Stimulated activated memory B cell treated with anti-CD40 and anti-IgM and Interleukin-4, amounts not matched to agents 10 μg/mL and 1 μg/mL and 100 μg/mL, for 72 hours (primary cell): Measurements from ENCODE around the gene CACNA2D3.
"Not testable (repeated sequence)": the region's sequence is repeated elsewhere in the genome, so short reads cannot be mapped to it uniquely, and the experiment has no call there.

Source experiments
- ATAC-seq: fragments of 150-1000 bp; cut with Tn5 transposase; 2 replicates; pipeline ENCODE4 v1.10.0; 2021
- H3K27ac Mint-ChIP-seq: one replicate; pipeline ENCODE4 v1.8.0; 2022; ENCODE audit warnings: mild to moderate bottlenecking, mixed read lengths
- H3K27me3 Mint-ChIP-seq: one replicate; pipeline ENCODE4 v1.8.0; 2022; ENCODE audit warnings: mixed read lengths
- H3K36me3 Mint-ChIP-seq: one replicate; pipeline ENCODE4 v1.8.0; 2022; ENCODE audit warnings: mixed read lengths
- H3K4me1 Mint-ChIP-seq: one replicate; pipeline ENCODE4 v1.8.0; 2022; ENCODE audit warnings: mixed read lengths
- H3K4me3 Mint-ChIP-seq: one replicate; pipeline ENCODE4 v1.8.0; 2022; ENCODE audit warnings: mild to moderate bottlenecking, moderate library complexity, mixed read lengths
- H3K9me3 Mint-ChIP-seq: one replicate; pipeline ENCODE4 v1.8.0; 2022; ENCODE audit warnings: mixed read lengths

The CACNA2D3 gene

GRCh38 chr3:54960701-54961100 is 838.3 kb downstream of the CACNA2D3 start:
- Mint-ChIP-seq H3K9me3 (no peaks in the 10 kb centered on the region), H3K4me3 (no peak overlapping the region), H3K27me3 (no peaks in the 10 kb centered on the region), H3K36me3 (no peaks in the 10 kb centered on the region), H3K4me1 (no peaks in the 10 kb centered on the region), H3K27ac (no peak overlapping the region)
- ATAC-seq = no peak

GRCh38 chr3:54962200-54962599 is 839.8 kb downstream of the CACNA2D3 start:
- no peaks in the 10 kb centered on the region for H3K36me3 Mint-ChIP-seq
- H3K4me3 Mint-ChIP-seq = no peak overlapping the region
- H3K27me3 Mint-ChIP-seq = no peaks in the 10 kb centered on the region
- H3K9me3 Mint-ChIP-seq = no peaks in the 10 kb centered on the region
- H3K27ac Mint-ChIP-seq = no peak overlapping the region
- no peak for ATAC-seq
- H3K4me1 Mint-ChIP-seq = no peaks in the 10 kb centered on the region

- Mint-ChIP-seq H3K4me1 (no peaks in the 10 kb centered on the region), H3K9me3 (no peaks in the 10 kb centered on the region), H3K27me3 (no peaks in the 10 kb centered on the region), H3K36me3 (no peaks in the 10 kb centered on the region), H3K4me3 (no peak overlapping the region), H3K27ac (no peak overlapping the region)
- ATAC-seq = no peak
These were observed 841.3 kb downstream of the CACNA2D3 start for GRCh38 chr3:54963641-54964040.

DNA sequence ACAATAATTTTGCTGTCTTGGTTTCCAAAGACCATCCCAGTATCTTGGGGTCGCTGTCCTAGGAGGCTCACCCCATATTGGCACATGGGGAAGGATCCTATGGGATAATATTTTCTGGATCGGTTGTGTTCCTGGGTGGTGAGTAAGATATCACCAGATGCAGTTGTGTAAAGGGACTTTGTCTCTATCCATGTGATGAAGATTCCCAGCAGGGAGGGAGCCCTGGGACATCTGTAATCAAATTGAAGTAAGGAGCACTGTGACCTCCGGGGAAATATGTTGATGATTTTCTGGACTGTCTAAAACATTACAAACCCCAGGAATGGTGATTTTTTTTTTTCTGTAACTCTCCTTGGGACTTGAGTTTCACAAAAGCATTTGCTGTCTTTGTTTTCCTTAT is 841.7 kb downstream of the CACNA2D3 start:
- H3K27me3 Mint-ChIP-seq = no peaks in the 10 kb centered on the region
- no peak overlapping the region for H3K27ac Mint-ChIP-seq
- H3K36me3 Mint-ChIP-seq = no peaks in the 10 kb centered on the region
- no peak overlapping the region for H3K4me3 Mint-ChIP-seq
- no peak for ATAC-seq
- no peaks in the 10 kb centered on the region for H3K9me3 Mint-ChIP-seq
- no peaks in the 10 kb centered on the region for H3K4me1 Mint-ChIP-seq

DNA sequence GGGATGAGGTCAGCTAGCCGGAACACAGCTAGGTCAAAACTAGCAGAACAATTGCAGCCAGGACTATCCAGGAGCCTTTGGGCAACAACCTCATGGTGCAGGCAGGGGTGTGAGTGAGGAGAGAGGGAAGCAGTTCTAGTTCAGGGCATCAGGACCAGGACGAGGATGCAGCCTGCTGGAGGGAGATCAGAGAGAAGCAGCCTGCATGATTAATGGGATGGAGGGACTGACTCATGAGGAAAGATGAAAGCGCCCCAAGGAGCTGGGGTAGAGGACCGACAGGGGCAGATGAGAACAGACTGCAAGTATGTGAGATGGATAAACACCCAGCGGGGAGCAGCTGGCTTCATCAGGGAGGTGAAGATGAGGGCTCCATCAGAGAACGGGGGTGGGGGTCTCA is 843.4 kb downstream of the CACNA2D3 start:
- Mint-ChIP-seq H3K27me3 (peaks cover 6% of the 10 kb centered on the region), H3K4me1 (no peaks in the 10 kb centered on the region), H3K36me3 (no peaks in the 10 kb centered on the region), H3K4me3 (no peak overlapping the region), H3K9me3 (peaks cover 3% of the 10 kb centered on the region), H3K27ac (no peak overlapping the region)
- ATAC-seq = no peak

DNA sequence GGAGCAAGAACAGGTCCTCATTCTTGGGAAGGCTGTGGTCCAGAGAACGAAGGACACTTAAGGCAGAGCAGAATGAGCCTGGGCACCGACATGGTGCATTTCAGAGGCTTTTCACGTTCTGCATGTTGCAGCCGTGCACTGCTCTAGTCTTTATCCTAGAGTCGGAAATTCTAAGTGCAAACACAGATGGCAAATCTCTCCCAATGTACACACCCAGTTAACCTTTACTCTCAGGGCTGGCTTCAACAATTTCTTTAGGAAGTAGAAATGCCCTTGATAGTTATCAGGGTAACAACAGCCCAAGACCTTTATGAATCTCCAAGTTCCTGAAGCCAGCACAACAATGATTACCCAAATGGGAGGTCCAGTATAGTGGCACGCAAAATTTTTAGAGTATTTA is 844.6 kb downstream of the CACNA2D3 start:
- Mint-ChIP-seq H3K4me3 (no peak overlapping the region), H3K27ac (no peak overlapping the region), H3K4me1 (no peaks in the 10 kb centered on the region), H3K9me3 (peaks cover 4% of the 10 kb centered on the region), H3K27me3 (peaks cover 8% of the 10 kb centered on the region), H3K36me3 (no peaks in the 10 kb centered on the region)
- ATAC-seq = no peak

GRCh38 chr3:54967731-54968161 is 845.4 kb downstream of the CACNA2D3 start:
- ATAC-seq = no peak
- Mint-ChIP-seq H3K9me3 (peaks cover 4% of the 10 kb centered on the region), H3K27me3 (peaks cover 8% of the 10 kb centered on the region), H3K36me3 (no peaks in the 10 kb centered on the region), H3K27ac (no peak overlapping the region), H3K4me1 (no peaks in the 10 kb centered on the region), H3K4me3 (no peak overlapping the region)

DNA sequence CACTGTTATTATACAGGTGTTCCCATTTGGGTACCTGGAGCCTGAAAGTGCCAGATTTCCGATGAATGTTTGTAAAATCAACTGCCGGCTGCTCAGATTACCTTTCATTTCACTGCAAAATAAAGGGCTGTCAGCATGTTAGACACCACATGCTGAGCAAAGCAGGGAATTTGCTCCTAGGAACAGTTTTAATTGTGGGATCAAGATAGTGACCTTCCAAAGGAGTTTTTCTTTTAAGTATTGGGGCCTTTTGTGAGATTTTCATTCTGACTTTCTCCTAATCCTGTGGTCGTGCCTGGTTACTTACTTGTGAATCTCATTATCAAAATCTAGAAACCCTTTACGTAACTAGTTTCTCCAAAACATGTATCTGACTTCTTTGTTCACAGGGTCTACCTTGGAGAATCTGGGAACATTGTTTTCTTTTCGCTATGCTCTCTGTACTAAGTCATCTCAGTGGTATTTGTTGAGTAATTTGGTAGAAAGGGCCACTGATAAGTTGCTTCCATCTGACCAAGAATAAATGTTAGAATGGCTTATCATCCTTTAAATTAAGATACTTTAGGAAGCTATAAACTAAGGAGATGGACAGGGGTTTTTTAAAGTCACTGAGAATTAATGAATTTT is 846.3 kb downstream of the CACNA2D3 start:
- H3K4me3 Mint-ChIP-seq = no peak overlapping the region
- peaks cover 8% of the 10 kb centered on the region for H3K27me3 Mint-ChIP-seq
- H3K36me3 Mint-ChIP-seq = no peaks in the 10 kb centered on the region
- H3K9me3 Mint-ChIP-seq = peaks cover 4% of the 10 kb centered on the region
- H3K27ac Mint-ChIP-seq = no peak overlapping the region
- H3K4me1 Mint-ChIP-seq = no peaks in the 10 kb centered on the region
- no peak for ATAC-seq

- H3K27ac Mint-ChIP-seq = no peak overlapping the region
- no peak for ATAC-seq
- no peak overlapping the region for H3K4me3 Mint-ChIP-seq
- peaks cover 8% of the 10 kb centered on the region for H3K27me3 Mint-ChIP-seq
- H3K9me3 Mint-ChIP-seq = peaks cover 4% of the 10 kb centered on the region
- no peaks in the 10 kb centered on the region for H3K36me3 Mint-ChIP-seq
- no peaks in the 10 kb centered on the region for H3K4me1 Mint-ChIP-seq
These were observed 847.3 kb downstream of the CACNA2D3 start for GRCh38 chr3:54969652-54970051.

DNA sequence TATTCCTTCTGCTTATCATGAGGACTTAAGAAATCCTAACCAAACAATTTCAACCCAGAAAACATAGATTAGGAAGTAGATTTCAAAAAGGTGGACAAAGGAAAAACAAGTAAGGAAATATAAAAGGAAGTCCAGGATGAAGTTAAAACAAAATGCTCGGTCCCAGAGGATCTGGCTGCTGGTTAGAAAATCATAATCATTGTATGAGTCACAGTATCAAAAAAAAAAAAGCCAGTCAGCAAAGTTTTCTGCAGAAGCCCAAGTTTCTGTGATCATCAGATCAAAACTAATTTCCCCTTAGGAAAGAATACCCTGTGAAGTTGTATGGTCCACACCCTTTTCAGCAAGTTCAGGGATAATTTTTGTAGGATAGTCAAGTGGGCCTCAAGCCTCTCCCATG is 848.5 kb downstream of the CACNA2D3 start:
- no peaks in the 10 kb centered on the region for H3K4me1 Mint-ChIP-seq

DNA sequence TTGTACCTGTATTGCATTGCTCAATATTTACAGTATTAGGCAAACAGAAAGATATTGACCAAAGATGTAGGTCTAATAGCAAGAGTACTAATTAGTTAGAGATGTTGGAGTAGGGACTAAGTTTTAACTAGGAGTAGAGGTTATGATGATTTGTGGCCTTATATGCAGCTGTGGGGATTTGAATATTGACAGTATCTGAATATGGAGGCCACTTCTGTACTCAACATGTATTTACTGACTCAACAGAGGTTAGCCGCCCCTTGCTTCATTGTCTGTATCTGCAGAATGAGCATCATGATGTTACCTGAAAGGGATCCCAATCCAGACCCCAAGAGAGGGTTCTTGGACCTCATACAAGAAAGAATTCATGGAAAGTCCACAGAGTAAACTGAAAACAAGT is 855.1 kb downstream of the CACNA2D3 start:
- no peaks in the 10 kb centered on the region for H3K36me3 Mint-ChIP-seq
- H3K9me3 Mint-ChIP-seq = peaks cover 5% of the 10 kb centered on the region
- no peak for ATAC-seq
- no peaks in the 10 kb centered on the region for H3K4me1 Mint-ChIP-seq
- H3K27ac Mint-ChIP-seq = no peak overlapping the region
- H3K4me3 Mint-ChIP-seq = no peak overlapping the region
- H3K27me3 Mint-ChIP-seq = no peaks in the 10 kb centered on the region

More for the DNA sequence above, 848.5 kb downstream of the CACNA2D3 start:
- Mint-ChIP-seq H3K27ac (no peak overlapping the region), H3K36me3 (no peaks in the 10 kb centered on the region), H3K27me3 (peaks cover 8% of the 10 kb centered on the region), H3K9me3 (peaks cover 4% of the 10 kb centered on the region), H3K4me3 (no peak overlapping the region)
- ATAC-seq = no peak

GRCh38 chr3:54977946-54978345 is 855.6 kb downstream of the CACNA2D3 start:
- H3K9me3 Mint-ChIP-seq, ATAC-seq, H3K4me1 Mint-ChIP-seq, H3K36me3 Mint-ChIP-seq, H3K4me3 Mint-ChIP-seq, H3K27me3 Mint-ChIP-seq, H3K27ac Mint-ChIP-seq: not testable (repeated sequence)

- Mint-ChIP-seq H3K4me1 (no peaks in the 10 kb centered on the region), H3K4me3 (no peak overlapping the region), H3K27ac (no peak overlapping the region), H3K36me3 (no peaks in the 10 kb centered on the region), H3K27me3 (no peaks in the 10 kb centered on the region), H3K9me3 (peaks cover 8% of the 10 kb centered on the region)
- no peak for ATAC-seq
These were observed 860.5 kb downstream of the CACNA2D3 start for GRCh38 chr3:54982807-54983206.

GRCh38 chr3:54983266-54984099 is 861.1 kb downstream of the CACNA2D3 start:
- no peaks in the 10 kb centered on the region for H3K36me3 Mint-ChIP-seq
- no peak overlapping the region for H3K4me3 Mint-ChIP-seq
- no peak for ATAC-seq
- peaks cover 5% of the 10 kb centered on the region for H3K9me3 Mint-ChIP-seq
- H3K27me3 Mint-ChIP-seq = no peaks in the 10 kb centered on the region
- no peak overlapping the region for H3K27ac Mint-ChIP-seq
- no peaks in the 10 kb centered on the region for H3K4me1 Mint-ChIP-seq

- no peaks in the 10 kb centered on the region for H3K36me3 Mint-ChIP-seq
- H3K4me3 Mint-ChIP-seq = no peak overlapping the region
- H3K27ac Mint-ChIP-seq = no peak overlapping the region
- no peak for ATAC-seq
- H3K4me1 Mint-ChIP-seq = no peaks in the 10 kb centered on the region
- peaks cover 5% of the 10 kb centered on the region for H3K9me3 Mint-ChIP-seq
- no peaks in the 10 kb centered on the region for H3K27me3 Mint-ChIP-seq
These were observed 863.5 kb downstream of the CACNA2D3 start for GRCh38 chr3:54985856-54986255.

DNA sequence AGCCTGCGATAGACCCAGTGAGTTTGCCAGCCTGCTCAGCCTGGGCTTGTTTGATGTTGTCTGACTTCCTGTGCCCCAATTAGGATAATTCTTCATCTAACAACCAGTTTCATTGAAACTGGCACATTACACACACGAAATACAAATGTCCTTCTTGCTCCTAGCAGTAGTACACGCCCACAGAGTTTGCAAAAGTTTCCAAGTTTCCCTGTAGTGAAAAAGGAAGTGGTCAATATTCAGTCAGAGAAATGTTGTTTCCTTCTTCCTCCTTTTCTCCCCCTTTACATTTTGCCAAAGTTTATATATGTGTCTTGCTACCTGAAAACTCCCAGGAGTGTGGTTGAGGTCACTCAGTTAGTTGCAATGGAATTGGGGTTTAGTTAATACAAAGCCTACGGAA is 863.9 kb downstream of the CACNA2D3 start:
- H3K27ac Mint-ChIP-seq = no peak overlapping the region

More for the DNA sequence above, 863.9 kb downstream of the CACNA2D3 start:
- ATAC-seq = no peak
- no peaks in the 10 kb centered on the region for H3K4me1 Mint-ChIP-seq
- H3K4me3 Mint-ChIP-seq = no peak overlapping the region
- H3K9me3 Mint-ChIP-seq = peaks cover 3% of the 10 kb centered on the region
- no peaks in the 10 kb centered on the region for H3K27me3 Mint-ChIP-seq
- no peaks in the 10 kb centered on the region for H3K36me3 Mint-ChIP-seq
